HL-60 (cell line): ENCODE data around the gene BCAT1.

ENCODE experiments used
- DNase-seq, 2 experiments: peaks; one replicate each; pipeline ENCODE4 v3.0.0-alpha.2; 2010 to 2020; ENCODE audit warnings: low read depth in 1 of 2, low spot score in 1 of 2
- H3K27ac ChIP-seq: fragments of 250-450 bp; sonication (Bioruptor Pico); replicated peaks from 2 replicates; pipeline ENCODE4 v1.5.1; 2020; ENCODE audit warnings: mild to moderate bottlenecking, moderate library complexity
- H3K27me3 ChIP-seq: fragments of 250-450 bp; sonication (Bioruptor Pico); 2 replicates; pipeline ENCODE4 v1.5.1; 2021; ENCODE audit warnings: mild to moderate bottlenecking, moderate library complexity; ENCODE audit not compliant: insufficient read depth, poor library complexity, severe bottlenecking
- H3K4me3 ChIP-seq: replicated peaks from 2 replicates; pipeline ENCODE4 v1.5.1; 2011; ENCODE audit warnings: mild to moderate bottlenecking, control low read depth, low read length; ENCODE audit not compliant: insufficient read depth
- GABPA ChIP-seq: IDR thresholded peaks from 2 replicates; pipeline ENCODE4 v1.6.1; 2012; ENCODE audit warnings: low read depth
- POLR2AphosphoS5 ChIP-seq: IDR thresholded peaks from 2 replicates; pipeline ENCODE4 v1.6.1; 2012; ENCODE audit warnings: low read depth
- SPI1 ChIP-seq: IDR thresholded peaks from 2 replicates; pipeline ENCODE4 v1.6.1; 2012; ENCODE audit warnings: low read depth, mild to moderate bottlenecking, borderline replicate concordance
- TF ChIP-seq, protein P1 (sequence below): IDR thresholded peaks from 2 replicates; pipeline ENCODE4 v1.6.1; 2012; ENCODE audit warnings: low read depth; ENCODE audit not compliant: insufficient replicate concordance
- TF ChIP-seq, protein P2 (sequence below): IDR thresholded peaks from one replicate; pipeline ENCODE4 v1.5.1; 2011; ENCODE audit warnings: low read length, control low read depth, inconsistent platforms; ENCODE audit not compliant: insufficient read depth

BCAT1 gene

DNA sequence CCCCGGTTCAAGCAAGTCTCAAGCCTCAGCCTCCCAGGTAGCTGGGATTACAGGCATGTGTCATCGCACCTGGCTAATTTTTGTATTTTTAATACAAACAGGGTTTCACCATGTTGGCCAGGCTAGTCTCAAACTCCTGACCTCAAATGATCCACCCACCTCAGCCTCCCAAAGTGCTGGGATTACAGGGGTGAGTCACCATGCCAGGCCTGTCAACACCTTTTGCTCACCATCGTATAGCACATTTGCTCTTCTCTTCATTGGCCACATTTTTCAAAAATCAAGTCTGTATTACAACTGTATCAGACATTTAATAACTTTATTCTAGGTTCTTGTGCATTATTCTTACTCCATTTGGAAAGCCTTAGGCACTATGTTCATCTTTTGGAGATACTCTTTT lies 50.3 kb downstream of the BCAT1 start:
- no peaks in the 10 kb centered on the region for H3K27me3 ChIP-seq
- TF ChIP-seq GABPA (no peak), SPI1 (no peak), POLR2AphosphoS5 (no peak)
- TF ChIP-seq, protein P1, sequence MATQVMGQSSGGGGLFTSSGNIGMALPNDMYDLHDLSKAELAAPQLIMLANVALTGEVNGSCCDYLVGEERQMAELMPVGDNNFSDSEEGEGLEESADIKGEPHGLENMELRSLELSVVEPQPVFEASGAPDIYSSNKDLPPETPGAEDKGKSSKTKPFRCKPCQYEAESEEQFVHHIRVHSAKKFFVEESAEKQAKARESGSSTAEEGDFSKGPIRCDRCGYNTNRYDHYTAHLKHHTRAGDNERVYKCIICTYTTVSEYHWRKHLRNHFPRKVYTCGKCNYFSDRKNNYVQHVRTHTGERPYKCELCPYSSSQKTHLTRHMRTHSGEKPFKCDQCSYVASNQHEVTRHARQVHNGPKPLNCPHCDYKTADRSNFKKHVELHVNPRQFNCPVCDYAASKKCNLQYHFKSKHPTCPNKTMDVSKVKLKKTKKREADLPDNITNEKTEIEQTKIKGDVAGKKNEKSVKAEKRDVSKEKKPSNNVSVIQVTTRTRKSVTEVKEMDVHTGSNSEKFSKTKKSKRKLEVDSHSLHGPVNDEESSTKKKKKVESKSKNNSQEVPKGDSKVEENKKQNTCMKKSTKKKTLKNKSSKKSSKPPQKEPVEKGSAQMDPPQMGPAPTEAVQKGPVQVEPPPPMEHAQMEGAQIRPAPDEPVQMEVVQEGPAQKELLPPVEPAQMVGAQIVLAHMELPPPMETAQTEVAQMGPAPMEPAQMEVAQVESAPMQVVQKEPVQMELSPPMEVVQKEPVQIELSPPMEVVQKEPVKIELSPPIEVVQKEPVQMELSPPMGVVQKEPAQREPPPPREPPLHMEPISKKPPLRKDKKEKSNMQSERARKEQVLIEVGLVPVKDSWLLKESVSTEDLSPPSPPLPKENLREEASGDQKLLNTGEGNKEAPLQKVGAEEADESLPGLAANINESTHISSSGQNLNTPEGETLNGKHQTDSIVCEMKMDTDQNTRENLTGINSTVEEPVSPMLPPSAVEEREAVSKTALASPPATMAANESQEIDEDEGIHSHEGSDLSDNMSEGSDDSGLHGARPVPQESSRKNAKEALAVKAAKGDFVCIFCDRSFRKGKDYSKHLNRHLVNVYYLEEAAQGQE, result no peak
- TF ChIP-seq, protein P2, sequence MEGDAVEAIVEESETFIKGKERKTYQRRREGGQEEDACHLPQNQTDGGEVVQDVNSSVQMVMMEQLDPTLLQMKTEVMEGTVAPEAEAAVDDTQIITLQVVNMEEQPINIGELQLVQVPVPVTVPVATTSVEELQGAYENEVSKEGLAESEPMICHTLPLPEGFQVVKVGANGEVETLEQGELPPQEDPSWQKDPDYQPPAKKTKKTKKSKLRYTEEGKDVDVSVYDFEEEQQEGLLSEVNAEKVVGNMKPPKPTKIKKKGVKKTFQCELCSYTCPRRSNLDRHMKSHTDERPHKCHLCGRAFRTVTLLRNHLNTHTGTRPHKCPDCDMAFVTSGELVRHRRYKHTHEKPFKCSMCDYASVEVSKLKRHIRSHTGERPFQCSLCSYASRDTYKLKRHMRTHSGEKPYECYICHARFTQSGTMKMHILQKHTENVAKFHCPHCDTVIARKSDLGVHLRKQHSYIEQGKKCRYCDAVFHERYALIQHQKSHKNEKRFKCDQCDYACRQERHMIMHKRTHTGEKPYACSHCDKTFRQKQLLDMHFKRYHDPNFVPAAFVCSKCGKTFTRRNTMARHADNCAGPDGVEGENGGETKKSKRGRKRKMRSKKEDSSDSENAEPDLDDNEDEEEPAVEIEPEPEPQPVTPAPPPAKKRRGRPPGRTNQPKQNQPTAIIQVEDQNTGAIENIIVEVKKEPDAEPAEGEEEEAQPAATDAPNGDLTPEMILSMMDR, result no peak
- no peak overlapping the region; the same call in 1 of the 2 replicates for H3K27ac ChIP-seq
- H3K4me3 ChIP-seq, result no peak overlapping the region
- no peak for DNase-seq

DNA sequence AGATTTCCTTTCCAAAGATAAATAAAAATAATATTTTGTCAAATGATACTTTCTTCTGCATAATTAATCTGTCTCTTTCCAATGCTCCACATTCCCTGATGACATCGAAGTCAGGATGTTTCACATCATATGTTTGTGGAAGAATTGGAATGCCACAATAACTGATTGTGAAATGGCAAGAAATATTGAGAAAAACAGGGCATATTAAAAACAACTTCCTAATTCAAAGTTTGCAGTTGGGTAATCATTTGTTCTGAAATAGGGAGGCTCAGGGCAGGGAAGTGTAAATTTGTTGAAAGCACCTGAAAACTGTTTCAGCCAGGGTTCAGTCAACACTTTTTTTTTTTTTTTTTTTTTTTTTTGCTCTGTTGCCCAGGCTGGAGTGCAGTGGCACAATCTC lies 50.7 kb downstream of the BCAT1 start:
- no peak overlapping the region for H3K4me3 ChIP-seq
- no peak overlapping the region for H3K27ac ChIP-seq
- peak; percentile 34 to 35 for DNase-seq
- no peaks in the 10 kb centered on the region for H3K27me3 ChIP-seq
- peak; percentile 11; the same call in 1 of the 2 replicates for TF ChIP-seq SPI1
- TF ChIP-seq, protein P1, result no peak

DNA sequence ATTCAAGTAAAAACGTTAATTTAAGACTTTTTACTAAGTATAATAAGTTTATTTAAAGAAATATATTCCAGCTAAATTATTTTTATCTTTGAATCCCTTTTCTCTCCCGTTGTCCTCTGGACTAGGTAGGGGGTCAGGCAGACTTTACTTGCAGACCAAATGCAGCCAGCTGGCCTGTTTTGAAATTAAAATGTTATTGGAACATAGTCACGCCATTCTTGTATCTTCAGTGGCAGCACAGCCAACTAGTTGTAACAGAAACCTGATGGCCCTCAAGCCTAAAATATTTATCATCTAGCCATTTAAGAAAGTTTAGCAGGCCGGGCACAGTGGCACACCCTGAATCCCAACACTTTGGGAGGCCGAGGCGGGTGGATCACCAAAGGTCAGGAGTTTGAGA lies 52.7 kb downstream of the BCAT1 start:
- no peak for DNase-seq
- Histone ChIP-seq H3K27me3 (no peaks in the 10 kb centered on the region), H3K4me3 (no peak overlapping the region), H3K27ac (no peak overlapping the region)
- TF ChIP-seq POLR2AphosphoS5 (no peak), SPI1 (no peak), GABPA (no peak)
- TF ChIP-seq, protein P1, result no peak
- TF ChIP-seq, protein P2, result no peak

DNA sequence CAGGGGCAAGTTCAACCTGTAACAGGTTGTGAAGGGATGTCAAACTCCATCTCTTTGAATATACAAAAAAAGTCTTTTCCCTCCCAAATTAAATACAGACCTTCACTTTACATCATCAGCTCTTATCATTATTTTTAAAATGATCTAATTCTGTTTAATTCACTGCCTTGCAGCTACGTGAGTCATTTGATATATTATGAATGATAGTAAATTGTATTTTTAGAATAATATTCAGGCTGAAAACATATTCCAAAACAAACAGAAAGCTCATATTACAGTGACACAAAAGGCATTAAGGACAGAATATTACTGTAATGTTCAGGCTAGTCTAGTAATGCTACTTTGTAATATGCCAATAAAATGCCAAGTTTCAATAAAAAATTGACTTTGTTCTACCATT lies 53.3 kb downstream of the BCAT1 start:
- no peak for DNase-seq
- no peaks in the 10 kb centered on the region for H3K27me3 ChIP-seq
- H3K27ac ChIP-seq, result no peak overlapping the region
- TF ChIP-seq POLR2AphosphoS5 (no peak), GABPA (no peak), SPI1 (no peak)
- TF ChIP-seq, protein P2, result no peak
- TF ChIP-seq, protein P1, result no peak
- no peak overlapping the region for H3K4me3 ChIP-seq
